DMS53 treated with DMSO at 0.1 percent for 48 hours (cell line): ENCODE measurements around the gene SEMG1.

Experiments
- DNase-seq: peaks from one replicate; lab custom pipeline; 2025; ENCODE audit not compliant: unreplicated experiment; lab: John Stamatoyannopoulos, UW

SEMG1 gene

GRCh38 chr20:45206725-45207124 is at the start of gene SEMG1:
TSS of gene SEMG1 (plus strand) at chr20:45207033. CDS start at chr20:45207054, 21 bp downstream.
- DNase-seq: no peak

GRCh38 chr20:45157962-45158361 is 48.9 kb upstream of the SEMG1 start:
- DNase-seq: no peak

- DNase-seq: no peak
These were observed 43.6 kb upstream of the SEMG1 start for GRCh38 chr20:45163083-45163803.

GRCh38 chr20:45164906-45165305 is 41.9 kb upstream of the SEMG1 start:
- no peak for DNase-seq

- DNase-seq: no peak
These were observed 33.3 kb upstream of the SEMG1 start for GRCh38 chr20:45173522-45173921.

GRCh38 chr20:45174434-45175364 is 32.1 kb upstream of the SEMG1 start, which contains the start of gene PI3:
TSS of gene PI3 (plus strand) at chr20:45174902. CDS start at chr20:45174923, 21 bp downstream.
- DNase-seq: no peak

- DNase-seq: no peak
These were observed 30.1 kb upstream of the SEMG1 start for GRCh38 chr20:45176526-45177267.

GRCh38 chr20:45179166-45179565 is 27.7 kb upstream of the SEMG1 start:
- DNase-seq: no peak

GRCh38 chr20:45181639-45182038 is 25.2 kb upstream of the SEMG1 start:
- no peak for DNase-seq

GRCh38 chr20:45183084-45183483 is 23.7 kb upstream of the SEMG1 start:
- DNase-seq: peak; percentile 55

- peak; percentile 55 for DNase-seq
These were observed 19.1 kb upstream of the SEMG1 start for GRCh38 chr20:45187693-45188092.

- DNase-seq: no peak
These were observed 17.7 kb upstream of the SEMG1 start for GRCh38 chr20:45189067-45189609.

- no peak for DNase-seq
These were observed 17.0 kb upstream of the SEMG1 start for GRCh38 chr20:45189861-45190260.

GRCh38 chr20:45191926-45192325 is 14.9 kb upstream of the SEMG1 start:
- no peak for DNase-seq

GRCh38 chr20:45193331-45193730 is 13.5 kb upstream of the SEMG1 start:
- DNase-seq: no peak

- no peak for DNase-seq
These were observed 3.1 kb downstream of the SEMG1 start for GRCh38 chr20:45209924-45210323.

- DNase-seq: no peak
These were observed 5.0 kb downstream of the SEMG1 start for GRCh38 chr20:45211569-45212474.

- DNase-seq: no peak
These were observed 6.0 kb downstream of the SEMG1 start for GRCh38 chr20:45212836-45213235.

- DNase-seq: no peak
These were observed 11.3 kb downstream of the SEMG1 start for GRCh38 chr20:45218124-45218523.

GRCh38 chr20:45218636-45219035 is 11.8 kb downstream of the SEMG1 start:
- DNase-seq: no peak
